Esophagus (tissue), 2 donors: Measurements from ENCODE around the gene HAP1. TPM values are rescaled to one million over a fixed set of nuclear protein-coding genes. Genes with fewer than 3 reads are reported as not detected.

Source experiments
- H3K27ac ChIP-seq, 2 donors: one replicate each; pipeline ENCODE4 v1.5.1; 2013; ENCODE audit warnings: low read depth in 2 of 2, mild to moderate bottlenecking in 2 of 2, inconsistent platforms in 1 of 2, low read length in 1 of 2, moderate library complexity in 1 of 2
- H3K27me3 ChIP-seq, 2 donors: one replicate each; pipeline ENCODE4 v1.6.1; 2013; ENCODE audit warnings: low read length in 2 of 2, control low read depth in 1 of 2, mild to moderate bottlenecking in 1 of 2; ENCODE audit not compliant: insufficient read depth in 2 of 2, control insufficient read depth in 1 of 2
- H3K36me3 ChIP-seq, 2 donors: one replicate each; pipeline ENCODE4 v1.6.1; 2013; ENCODE audit warnings: low read length in 1 of 2; ENCODE audit not compliant: control insufficient read depth in 2 of 2, insufficient read depth in 2 of 2
- H3K4me1 ChIP-seq, 2 donors: one replicate each; pipeline ENCODE4 v1.6.1; 2013; ENCODE audit warnings: low read length in 1 of 2; ENCODE audit not compliant: control insufficient read depth in 2 of 2, insufficient read depth in 2 of 2
- H3K4me3 ChIP-seq, 2 donors: one replicate each; pipeline ENCODE4 v1.5.1; 2013; ENCODE audit warnings: low read length in 2 of 2, mild to moderate bottlenecking in 2 of 2, low read depth in 1 of 2, moderate library complexity in 1 of 2
- H3K9me3 ChIP-seq, 2 donors: one replicate each; pipeline ENCODE4 v1.6.1; 2013; ENCODE audit warnings: mild to moderate bottlenecking in 2 of 2, low read depth in 1 of 2, low read length in 1 of 2, moderate library complexity in 1 of 2; ENCODE audit not compliant: control insufficient read depth in 2 of 2, insufficient read depth in 1 of 2
- WGBS, 2 donors: extraction: QIAGEN DNeasy Blood & Tissue Kit; methylation state at CpG; one replicate each; pipeline ENCODE4 v1.1.7; 2013; 5-methylcytosine and 5-hydroxymethylcytosine counted together
- polyA plus RNA-seq, 2 donors: library from polyadenylated mRNA; stranded (reverse); fragments of 200-250 nt; gene quantifications; one replicate each; pipeline ENCODE4 v1.2.3, GENCODE V29; 2013
- donor health status: healthy with polysubstance abuse.
- donor health status: Bipolar disorder and iron deficiency.

The HAP1 gene
- polyA plus RNA-seq, 2 donors, result 0.35 to 1.4 TPM

DNA sequence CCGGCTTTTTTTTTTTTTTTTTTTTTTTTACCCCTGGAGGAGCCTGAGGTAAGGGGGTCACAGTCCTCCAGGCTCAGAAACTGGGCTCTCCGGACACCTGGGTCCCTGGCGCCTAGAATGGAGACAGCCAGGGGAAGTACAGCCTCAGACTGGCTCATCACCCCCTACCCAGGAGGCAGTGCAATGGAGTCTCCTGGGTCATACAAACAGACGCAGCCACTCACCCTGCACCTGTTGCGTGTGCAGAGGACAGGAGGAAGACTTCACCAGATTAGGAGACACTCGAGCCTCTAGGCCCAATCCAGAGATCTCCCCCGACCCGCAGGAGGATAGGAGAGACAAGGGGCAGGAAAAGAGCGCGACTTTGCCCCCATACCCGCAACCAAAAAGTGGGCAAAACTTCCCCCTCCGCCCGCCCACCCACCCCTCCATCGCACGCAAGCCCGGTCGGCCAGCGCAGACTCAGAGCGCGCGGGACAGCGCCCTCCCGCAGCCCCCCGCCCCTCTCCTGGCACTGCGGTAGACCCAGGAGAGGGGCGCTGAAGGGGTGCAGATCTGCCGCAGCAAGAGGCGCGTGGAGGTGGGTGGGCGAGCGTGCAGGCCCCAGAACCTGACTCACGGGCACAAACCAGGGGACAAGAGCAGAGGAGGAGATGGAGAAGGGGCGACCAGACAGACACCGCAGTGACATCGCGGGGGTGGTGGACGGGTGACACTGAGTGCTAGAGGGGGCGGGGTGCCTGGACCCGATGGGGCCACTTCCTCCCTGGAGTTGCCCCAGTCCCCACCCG lies 900 bp downstream of the HAP1 start:
- Histone ChIP-seq H3K9me3 (no peaks in the 10 kb centered on the region), H3K4me3 (peak overlapping the region in 1 of 2 donors; percentile 36), H3K4me1 (peaks cover 0 to 18% of the 10 kb centered on the region in 2 donors), H3K36me3 (no peaks in the 10 kb centered on the region), H3K27me3 (no peaks in the 10 kb centered on the region), H3K27ac (no peak overlapping the region)
- 14 to 19% methylated on average over 35 to 40 of the region's 40 CpGs for WGBS, 2 donors

DNA sequence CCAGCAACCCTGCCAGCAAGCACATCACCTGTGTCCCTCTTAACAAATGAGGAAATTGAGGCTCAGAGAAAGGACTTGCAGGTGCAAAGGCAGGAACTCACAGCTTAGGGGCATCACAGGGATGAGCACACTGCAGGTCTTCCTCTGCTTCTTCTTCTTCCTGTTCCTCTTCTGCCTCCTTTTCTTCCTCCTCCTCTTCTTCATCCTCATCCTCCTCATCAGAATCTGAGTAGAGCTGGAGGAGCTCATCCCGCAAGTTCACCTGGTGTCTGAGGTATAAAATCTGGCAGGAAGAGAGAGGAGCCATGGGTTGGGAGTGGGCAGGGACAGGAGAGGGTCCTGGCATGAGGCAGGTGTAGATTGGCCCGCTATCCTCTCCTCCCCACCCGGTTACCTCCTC lies 2.6 kb downstream of the HAP1 start:
- H3K4me3 ChIP-seq, result no peak overlapping the region
- peaks cover 0 to 18% of the 10 kb centered on the region in 2 donors for H3K4me1 ChIP-seq
- H3K27ac ChIP-seq, result no peak overlapping the region
- H3K9me3 ChIP-seq, result no peaks in the 10 kb centered on the region
- H3K27me3 ChIP-seq, result no peaks in the 10 kb centered on the region
- WGBS, 2 donors, result 61 to 83% methylated on average over 2 to 3 of the region's 3 CpGs
- no peaks in the 10 kb centered on the region for H3K36me3 ChIP-seq

DNA sequence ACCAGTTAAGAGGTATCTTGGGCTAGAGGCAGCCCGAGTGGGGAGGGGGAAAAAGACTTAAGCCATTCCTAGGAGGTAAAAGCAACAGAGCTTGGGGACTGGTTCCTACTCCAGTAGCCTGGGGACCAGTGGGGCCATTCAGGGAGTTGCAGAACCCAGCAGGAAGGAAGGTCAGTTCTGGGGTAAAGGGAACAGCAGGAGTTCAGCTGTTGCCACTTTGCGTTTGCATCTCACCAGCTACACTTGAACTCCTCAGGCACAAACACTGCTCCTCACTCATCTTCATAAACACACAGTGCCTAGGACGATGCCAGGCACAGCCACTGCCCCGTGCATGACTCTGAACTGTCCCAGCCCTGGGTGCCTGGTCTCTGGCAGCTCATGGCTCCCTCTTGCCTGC lies 4.0 kb downstream of the HAP1 start:
- H3K27ac ChIP-seq, result no peak overlapping the region
- H3K4me3 ChIP-seq, result no peak overlapping the region
- peaks cover 0 to 18% of the 10 kb centered on the region in 2 donors for H3K4me1 ChIP-seq
- H3K36me3 ChIP-seq, result no peaks in the 10 kb centered on the region
- H3K27me3 ChIP-seq, result no peaks in the 10 kb centered on the region
- WGBS, 2 donors, result 54 to 62% methylated on average over 4 of the region's 4 CpGs
- no peaks in the 10 kb centered on the region for H3K9me3 ChIP-seq

DNA sequence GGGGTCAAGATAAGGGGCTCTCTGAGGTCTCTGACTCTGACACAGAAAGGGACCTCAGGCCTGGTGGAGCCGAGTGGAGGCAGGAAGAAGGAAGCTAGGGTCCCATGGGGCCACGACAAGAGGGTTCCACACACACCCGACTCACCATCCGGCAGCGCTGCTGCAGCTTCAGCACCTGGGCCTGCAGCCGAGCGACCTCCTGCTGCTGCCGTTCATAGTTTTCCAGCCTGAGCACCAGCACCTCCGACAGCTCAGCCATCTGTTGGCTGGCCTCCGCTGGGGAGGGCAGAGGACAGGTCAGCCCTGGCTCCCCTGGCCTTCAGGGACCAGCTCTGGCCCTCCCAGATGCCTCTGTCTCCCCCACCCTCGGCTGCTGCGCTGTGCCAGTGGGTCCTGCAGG lies 6.4 kb downstream of the HAP1 start:
- H3K27me3 ChIP-seq, result no peaks in the 10 kb centered on the region
- no peaks in the 10 kb centered on the region for H3K36me3 ChIP-seq
- H3K9me3 ChIP-seq, result no peaks in the 10 kb centered on the region
- peaks cover 0 to 6% of the 10 kb centered on the region in 2 donors for H3K4me1 ChIP-seq
- no peak overlapping the region for H3K27ac ChIP-seq
- H3K4me3 ChIP-seq, result no peak overlapping the region
- WGBS, 2 donors, result 76% methylated on average over 12 of the region's 12 CpGs

DNA sequence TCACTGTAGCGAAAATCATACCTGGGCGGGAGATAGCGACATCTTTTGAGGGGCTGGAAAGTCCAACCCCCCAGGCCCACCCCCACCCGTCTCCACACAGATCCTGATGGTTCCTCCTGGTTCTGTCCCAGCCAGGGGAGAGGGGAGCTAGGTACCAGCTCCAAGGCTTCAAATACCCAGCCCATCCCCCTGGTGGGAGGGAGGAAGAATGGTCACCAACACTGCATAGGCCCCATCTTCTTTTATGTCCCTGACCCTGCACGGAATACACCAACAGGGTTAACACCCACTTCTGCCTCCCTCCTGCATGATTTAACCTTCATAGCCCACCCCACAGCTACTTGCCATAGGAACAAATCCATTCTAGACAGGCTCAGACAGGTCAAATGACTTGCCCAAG lies 9.3 kb downstream of the HAP1 start:
- Histone ChIP-seq H3K36me3 (no peaks in the 10 kb centered on the region), H3K27me3 (no peaks in the 10 kb centered on the region), H3K4me3 (no peak overlapping the region), H3K4me1 (peaks cover 0 to 2% of the 10 kb centered on the region in 2 donors), H3K9me3 (no peaks in the 10 kb centered on the region), H3K27ac (no peak overlapping the region)
- 91 to 92% methylated on average over 5 of the region's 5 CpGs for WGBS, 2 donors

DNA sequence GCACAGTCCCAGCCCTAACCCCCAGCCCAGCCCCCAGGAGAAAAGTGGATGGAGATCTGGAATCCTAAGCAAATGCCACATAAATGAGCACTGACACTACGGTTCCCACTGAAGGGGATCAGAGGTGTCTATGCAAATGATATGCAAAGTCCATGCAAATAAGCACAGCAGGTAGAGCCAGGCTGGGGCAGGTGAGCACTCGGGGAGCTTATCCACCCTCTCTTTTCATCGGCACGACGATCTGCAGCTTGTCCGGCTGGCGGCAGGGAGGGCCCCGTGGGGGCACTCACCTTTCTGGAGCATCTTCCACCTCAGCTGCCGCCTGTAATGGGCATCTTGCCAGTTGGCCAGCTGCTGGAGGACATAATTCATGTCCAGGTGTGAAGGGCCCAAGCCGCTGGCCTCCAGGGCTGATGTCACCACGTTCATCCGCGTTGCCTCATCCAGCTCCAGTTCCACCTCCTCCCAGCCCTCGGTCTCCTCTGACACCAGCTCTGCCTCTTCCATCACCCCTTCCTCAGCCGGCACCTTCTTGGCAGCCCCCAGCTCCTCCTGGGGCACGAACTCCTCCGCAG lies 9.9 kb downstream of the HAP1 start:
- Histone ChIP-seq H3K36me3 (no peaks in the 10 kb centered on the region), H3K4me3 (no peak overlapping the region), H3K4me1 (peaks cover 0 to 2% of the 10 kb centered on the region in 2 donors), H3K27ac (no peak overlapping the region), H3K27me3 (no peaks in the 10 kb centered on the region), H3K9me3 (no peaks in the 10 kb centered on the region)
- WGBS, 2 donors, result 72 to 84% methylated on average over 16 to 17 of the region's 17 CpGs

DNA sequence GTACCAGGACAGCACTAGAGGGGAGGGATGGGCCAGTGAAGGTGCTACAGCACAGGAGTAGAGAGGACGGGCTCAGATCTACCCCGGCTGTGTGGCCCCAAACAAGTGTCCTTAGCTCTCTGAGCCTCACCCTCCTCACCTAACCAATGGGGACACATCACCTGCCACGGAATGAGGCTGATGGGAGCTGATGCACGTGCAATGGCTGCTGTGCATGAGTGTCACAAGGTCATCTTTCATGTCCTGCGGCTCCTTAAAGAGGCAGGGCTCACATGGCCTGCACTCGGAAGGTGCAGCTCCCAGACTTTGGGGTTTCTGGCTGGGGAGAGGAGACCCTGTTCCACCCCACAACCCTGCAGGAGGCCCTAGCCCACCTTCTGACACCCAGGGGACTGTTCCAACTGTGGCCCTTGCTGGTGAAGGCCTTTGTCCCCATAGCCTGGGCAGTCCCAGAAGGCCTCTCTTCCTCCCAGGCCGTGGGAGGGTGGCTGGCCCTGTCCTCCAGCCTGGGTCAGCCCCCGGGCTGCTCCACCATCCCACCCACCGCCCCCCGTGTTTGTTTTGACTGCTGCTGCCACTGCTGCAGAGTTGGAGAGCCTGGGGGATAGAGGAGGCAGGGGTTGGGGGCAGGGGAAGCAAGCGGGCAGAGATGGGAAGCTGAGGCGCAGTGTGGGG lies 10.5 kb downstream of the HAP1 start:
- peaks cover 0 to 2% of the 10 kb centered on the region in 2 donors for H3K4me1 ChIP-seq
- H3K27me3 ChIP-seq, result no peaks in the 10 kb centered on the region
- no peaks in the 10 kb centered on the region for H3K36me3 ChIP-seq
- H3K9me3 ChIP-seq, result no peaks in the 10 kb centered on the region
- 77 to 78% methylated on average over 12 of the region's 12 CpGs for WGBS, 2 donors
- H3K4me3 ChIP-seq, result no peak overlapping the region
- no peak overlapping the region for H3K27ac ChIP-seq

DNA sequence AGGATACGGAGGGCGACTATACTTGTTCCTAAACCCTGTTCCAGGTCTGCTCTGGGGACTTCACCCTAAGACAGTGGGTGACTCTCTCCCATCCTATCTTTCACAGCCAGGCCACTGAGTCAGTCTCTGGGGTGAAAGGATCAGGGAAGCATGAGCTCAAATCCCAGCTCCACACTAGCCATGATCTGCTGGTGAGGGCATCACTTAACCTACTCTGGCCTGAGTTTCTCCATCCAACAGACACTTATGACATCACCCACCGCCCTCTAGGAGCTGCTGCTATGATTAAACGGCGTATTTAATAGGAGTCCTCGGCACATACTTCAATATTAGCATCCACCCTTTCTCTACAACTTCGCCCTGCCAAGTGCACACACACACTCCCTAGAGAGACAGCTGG lies 12.2 kb downstream of the HAP1 start:
- Histone ChIP-seq H3K4me3 (no peak overlapping the region), H3K27me3 (no peaks in the 10 kb centered on the region), H3K9me3 (no peaks in the 10 kb centered on the region), H3K4me1 (peaks cover 0 to 2% of the 10 kb centered on the region in 2 donors), H3K36me3 (no peaks in the 10 kb centered on the region), H3K27ac (no peak overlapping the region)
- WGBS, 2 donors, result 85 to 89% methylated on average over 7 of the region's 7 CpGs

DNA sequence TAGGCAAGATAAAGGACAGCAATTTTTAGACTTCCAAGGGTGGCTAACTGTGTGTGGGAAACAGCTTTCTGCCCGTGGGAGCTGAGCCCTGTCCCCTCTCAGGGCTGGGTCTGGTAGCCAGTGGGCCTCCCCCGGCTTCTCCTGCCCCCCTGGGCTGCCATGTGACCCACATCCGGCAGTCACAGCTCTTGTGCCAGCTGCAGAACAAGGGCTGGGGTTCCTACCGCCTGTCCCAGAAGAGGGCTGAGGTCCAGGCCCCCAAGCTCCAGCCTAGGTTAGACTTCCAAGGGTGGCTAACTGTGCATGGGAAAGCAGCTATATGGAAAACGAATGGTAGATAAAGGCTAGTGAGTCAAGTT lies 16.2 kb downstream of the HAP1 start:
- 36 to 42% methylated on average over 5 of the region's 5 CpGs for WGBS, 2 donors
- Histone ChIP-seq H3K27ac (no peak overlapping the region), H3K36me3 (no peaks in the 10 kb centered on the region), H3K9me3 (no peaks in the 10 kb centered on the region), H3K4me3 (no peak overlapping the region), H3K4me1 (no peaks in the 10 kb centered on the region), H3K27me3 (no peaks in the 10 kb centered on the region)
